DLD1 (cell line): Measurements from ENCODE around the gene CACNA1D.

Experiments
- in situ Hi-C: cut with HindIII; loops from 2 replicates; pipeline ENCODE4 v1.10.0; 2017; ENCODE audit warnings: low sequenced_read_pairs

The CACNA1D gene

GRCh38 chr3:53817211-53817610, 322.8 kb downstream of the CACNA1D start:
- in situ Hi-C loops: no loop called here

GRCh38 chr3:53817809-53818208, 323.4 kb downstream of the CACNA1D start:
- in situ Hi-C loops: no loop called here

GRCh38 chr3:53818221-53819162, 324.1 kb downstream of the CACNA1D start:
- in situ Hi-C loops: no loop called here

- in situ Hi-C loops: no loop called here
These were observed 324.9 kb downstream of the CACNA1D start for GRCh38 chr3:53819163-53819868.

- in situ Hi-C loops: no loop called here
These were observed 325.7 kb downstream of the CACNA1D start for GRCh38 chr3:53820084-53820483.

GRCh38 chr3:53820756-53821580, 326.6 kb downstream of the CACNA1D start:
- in situ Hi-C loops: no loop called here

GRCh38 chr3:53821631-53822121, 327.3 kb downstream of the CACNA1D start:
- in situ Hi-C loops: no loop called here

GRCh38 chr3:53822331-53822741, 327.9 kb downstream of the CACNA1D start:
- in situ Hi-C loops: no loop called here

GRCh38 chr3:53823026-53823955, 328.9 kb downstream of the CACNA1D start:
- in situ Hi-C loops: no loop called here

- in situ Hi-C loops: no loop called here
These were observed 329.7 kb downstream of the CACNA1D start for GRCh38 chr3:53823956-53824657.

- in situ Hi-C loops: no loop called here
These were observed 330.4 kb downstream of the CACNA1D start for GRCh38 chr3:53824795-53825194.

- in situ Hi-C loops: no loop called here
These were observed 331.6 kb downstream of the CACNA1D start for GRCh38 chr3:53826048-53826447.

- in situ Hi-C loops: no loop called here
These were observed 334.2 kb downstream of the CACNA1D start for GRCh38 chr3:53828581-53828980.

- in situ Hi-C loops: no loop called here
These were observed 335.2 kb downstream of the CACNA1D start for GRCh38 chr3:53829605-53830004.

- in situ Hi-C loops: no loop called here
These were observed 336.5 kb downstream of the CACNA1D start for GRCh38 chr3:53830944-53831343.

- in situ Hi-C loops: no loop called here
These were observed 338.7 kb downstream of the CACNA1D start for GRCh38 chr3:53833053-53833645.

GRCh38 chr3:53833700-53834099, 339.3 kb downstream of the CACNA1D start:
- in situ Hi-C loops: no loop called here

GRCh38 chr3:53834429-53835095, 340.2 kb downstream of the CACNA1D start:
- in situ Hi-C loops: no loop called here
